T-helper 2 cell treated with Interferon-gamma antibody and Interleukin-4, amounts not matched to agents 5 μg/mL and 100 μg/mL, for 36 hours (primary cell): ENCODE data around the gene TUBB4A.
A peak's percentile ranks its signal among the peaks of the same experiment; 100 is the strongest.

Source experiments
- DNase-seq: peaks from one replicate; pipeline ENCODE4 v3.0.0; 2021; ENCODE audit warnings: low spot score
- H3K27ac Mint-ChIP-seq: one replicate; pipeline ENCODE4 v1.8.0; 2021; ENCODE audit warnings: mild to moderate bottlenecking, mixed read lengths
- H3K27me3 Mint-ChIP-seq: one replicate; pipeline ENCODE4 v1.8.0; 2021; ENCODE audit warnings: low read depth, mixed read lengths
- H3K36me3 Mint-ChIP-seq: one replicate; pipeline ENCODE4 v1.8.0; 2021; ENCODE audit warnings: low read depth, mixed read lengths
- H3K4me1 Mint-ChIP-seq: one replicate; pipeline ENCODE4 v1.8.0; 2021; ENCODE audit warnings: low read depth, mixed read lengths
- H3K4me3 Mint-ChIP-seq: one replicate; pipeline ENCODE4 v1.8.0; 2022; ENCODE audit warnings: mild to moderate bottlenecking, moderate library complexity, mixed read lengths
- H3K9me3 Mint-ChIP-seq: one replicate; pipeline ENCODE4 v1.8.0; 2021; ENCODE audit warnings: mixed read lengths

TUBB4A gene

DNA sequence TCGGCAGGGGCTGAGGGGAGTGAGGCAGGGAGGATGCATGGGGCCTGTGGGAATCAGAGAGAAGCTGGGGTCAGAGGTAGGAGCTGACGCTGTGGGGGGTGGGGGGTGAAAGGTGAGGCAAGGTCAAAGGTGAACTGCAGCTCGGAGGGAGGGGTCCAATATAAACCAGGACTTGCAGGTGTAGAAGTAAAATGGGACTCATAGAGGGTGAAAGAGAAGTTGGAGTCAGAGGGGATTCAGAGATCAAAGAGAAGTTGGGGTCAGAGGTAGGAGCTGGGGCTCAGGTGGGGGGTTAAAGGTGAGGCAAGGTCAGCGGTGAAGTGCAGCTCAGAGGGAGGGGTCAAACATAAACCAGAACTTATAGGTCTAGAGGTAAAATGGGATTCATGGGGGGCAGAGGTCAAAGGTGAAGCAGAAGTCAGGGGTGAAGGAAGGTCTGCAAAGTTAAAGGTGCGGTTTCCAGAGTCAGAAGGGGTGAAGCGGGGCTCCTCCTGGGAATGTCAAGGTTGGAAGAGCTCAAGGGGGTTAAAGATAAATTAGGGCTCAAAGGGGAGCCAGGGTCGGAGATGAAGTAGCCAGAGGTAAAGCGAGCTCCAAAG, 7.6 kb downstream of the TUBB4A start:
- no peak overlapping the region for H3K4me3 Mint-ChIP-seq
- H3K4me1 Mint-ChIP-seq, result peaks cover 14% of the 10 kb centered on the region
- peaks cover 9% of the 10 kb centered on the region for H3K9me3 Mint-ChIP-seq
- no peaks in the 10 kb centered on the region for H3K36me3 Mint-ChIP-seq
- H3K27me3 Mint-ChIP-seq, result no peaks in the 10 kb centered on the region
- H3K27ac Mint-ChIP-seq, result no peak overlapping the region
- DNase-seq, result no peak

DNA sequence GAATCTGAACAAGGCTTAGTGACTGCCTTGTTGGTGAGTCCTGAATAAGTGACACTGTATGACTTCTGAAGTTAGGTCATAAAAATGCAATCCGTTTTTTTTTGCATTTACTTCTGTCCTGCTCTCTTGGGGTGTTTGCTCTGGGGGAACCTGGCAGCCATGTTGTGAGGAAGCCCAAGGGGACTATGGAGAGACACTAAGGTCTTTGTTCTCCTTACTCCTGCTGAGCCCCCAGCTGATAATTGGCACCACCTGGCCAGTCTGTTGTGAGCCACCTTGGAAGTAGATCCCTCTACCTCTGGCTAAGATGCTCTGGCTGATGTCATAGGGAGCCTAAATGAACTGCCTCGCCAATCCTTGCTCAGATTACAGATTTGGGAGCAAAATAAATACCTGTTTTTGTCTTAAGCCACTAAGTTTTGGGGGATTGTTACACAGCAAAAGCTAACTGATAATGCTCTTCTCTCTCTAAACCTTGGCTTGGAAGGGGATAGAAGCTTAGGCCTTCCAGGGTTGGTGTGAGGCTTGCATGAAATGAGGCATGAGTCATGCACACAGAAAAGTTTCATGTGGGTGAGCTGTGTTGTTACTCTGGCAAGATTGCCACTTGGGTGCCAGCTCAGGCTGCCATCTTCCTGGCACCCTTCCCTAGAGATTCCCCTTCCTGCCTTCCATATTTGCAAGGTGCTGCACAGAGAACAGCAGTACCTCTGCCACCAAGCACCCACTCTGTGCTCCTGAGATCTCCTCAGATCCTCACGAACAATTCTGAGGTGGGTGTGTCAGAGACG, 10.1 kb downstream of the TUBB4A start:
- H3K27ac Mint-ChIP-seq, result no peak overlapping the region

DNA sequence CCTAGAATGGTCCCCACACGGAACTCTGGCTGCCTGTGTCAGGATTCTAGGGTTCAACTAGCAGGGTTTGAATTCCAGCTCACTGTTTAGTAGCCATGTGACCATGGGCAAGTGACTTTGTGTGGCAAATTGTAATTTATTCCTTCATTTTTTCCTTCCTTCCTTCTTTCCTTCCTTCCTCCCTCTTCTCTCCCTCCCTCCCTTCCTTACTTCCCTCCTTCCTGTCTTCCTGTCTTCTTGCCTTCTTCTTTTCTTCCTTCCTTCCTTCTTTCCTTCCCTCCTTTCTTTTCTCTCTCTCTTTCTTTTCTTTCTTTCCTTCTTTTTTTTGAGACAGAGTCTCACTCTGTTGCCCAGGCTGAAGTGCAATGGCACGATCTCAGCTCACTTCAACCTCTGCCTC, 12.0 kb downstream of the TUBB4A start:
- no peak for DNase-seq
- Mint-ChIP-seq H3K4me1 (peaks cover 12% of the 10 kb centered on the region), H3K36me3 (no peaks in the 10 kb centered on the region), H3K4me3 (peak overlapping the region; percentile 59), H3K9me3 (peaks cover 9% of the 10 kb centered on the region), H3K27me3 (no peaks in the 10 kb centered on the region), H3K27ac (peak overlapping the region; percentile 84)

More for the DNA sequence above, 10.1 kb downstream of the TUBB4A start:
- DNase-seq, result no peak
- no peaks in the 10 kb centered on the region for H3K27me3 Mint-ChIP-seq
- peaks cover 12% of the 10 kb centered on the region for H3K4me1 Mint-ChIP-seq
- H3K4me3 Mint-ChIP-seq, result no peak overlapping the region
- H3K9me3 Mint-ChIP-seq, result peaks cover 9% of the 10 kb centered on the region
- no peaks in the 10 kb centered on the region for H3K36me3 Mint-ChIP-seq

DNA sequence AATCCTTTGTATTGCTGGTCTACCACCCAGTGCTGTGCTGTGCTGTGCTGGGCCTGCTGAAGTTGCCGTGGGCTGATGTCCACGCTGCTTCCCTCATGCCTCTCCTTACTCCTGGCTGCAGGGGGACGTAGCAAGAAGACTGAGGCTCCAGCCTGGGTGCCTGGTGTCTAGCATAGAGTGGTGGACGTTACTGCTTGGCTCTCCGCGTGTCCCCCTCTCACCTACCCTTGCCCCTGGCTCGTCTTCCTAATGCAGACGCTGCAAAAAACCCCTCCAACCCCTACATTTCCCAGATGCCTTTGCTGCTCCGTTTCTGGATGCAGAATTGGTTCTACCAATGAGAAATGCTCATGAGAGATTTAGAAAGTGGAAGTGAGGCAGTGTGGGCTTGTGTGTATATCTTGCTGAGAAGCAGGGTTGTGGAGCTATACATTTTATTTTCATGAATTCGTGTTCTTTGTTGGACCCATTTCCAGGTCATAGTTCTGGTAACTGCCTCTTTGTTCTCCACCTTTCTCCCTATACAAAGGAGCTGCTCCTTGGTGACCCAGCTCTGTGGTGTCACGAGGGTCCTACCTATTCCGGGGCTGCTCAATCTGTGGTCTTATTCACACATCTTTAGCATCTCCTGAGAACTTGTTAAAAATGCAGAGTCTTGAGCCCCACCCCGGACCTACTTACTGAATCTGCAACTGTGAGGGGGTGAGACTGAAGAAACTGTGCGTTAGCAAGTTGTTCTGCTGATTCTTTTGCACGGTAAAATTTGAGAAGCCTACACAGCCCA, 12.6 kb downstream of the TUBB4A start:
- peak overlapping the region; percentile 59 for H3K4me3 Mint-ChIP-seq
- DNase-seq, result no peak
- peaks cover 12% of the 10 kb centered on the region for H3K4me1 Mint-ChIP-seq
- H3K27ac Mint-ChIP-seq, result peak overlapping the region; percentile 84
- peaks cover 9% of the 10 kb centered on the region for H3K9me3 Mint-ChIP-seq
- H3K36me3 Mint-ChIP-seq, result no peaks in the 10 kb centered on the region
- no peaks in the 10 kb centered on the region for H3K27me3 Mint-ChIP-seq

DNA sequence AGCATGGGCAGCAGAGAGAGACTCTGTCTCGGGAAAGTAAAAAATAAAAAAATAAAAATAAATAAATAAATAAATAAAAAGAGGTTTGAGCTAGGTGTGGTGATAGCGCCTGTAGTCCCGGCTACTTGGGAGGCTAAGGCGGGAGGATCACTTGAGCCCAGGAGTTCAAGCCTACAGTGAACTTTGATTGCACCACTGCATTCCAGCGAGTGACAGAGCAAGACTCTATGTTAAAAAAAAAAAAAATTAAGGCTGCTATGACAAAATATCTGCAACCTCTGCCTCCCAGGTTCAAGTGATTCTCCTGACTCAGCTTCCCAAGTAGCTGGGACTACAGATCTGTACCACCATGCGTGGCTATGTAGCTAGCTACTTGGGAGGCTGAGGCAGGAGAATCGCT, 17.3 kb downstream of the TUBB4A start:
- H3K27ac Mint-ChIP-seq, result no peak overlapping the region
- H3K4me3 Mint-ChIP-seq, result no peak overlapping the region
- H3K9me3 Mint-ChIP-seq, result no peaks in the 10 kb centered on the region
- H3K36me3 Mint-ChIP-seq, result peaks cover 6% of the 10 kb centered on the region
- peaks cover 31% of the 10 kb centered on the region for H3K4me1 Mint-ChIP-seq
- no peak for DNase-seq
- no peaks in the 10 kb centered on the region for H3K27me3 Mint-ChIP-seq

DNA sequence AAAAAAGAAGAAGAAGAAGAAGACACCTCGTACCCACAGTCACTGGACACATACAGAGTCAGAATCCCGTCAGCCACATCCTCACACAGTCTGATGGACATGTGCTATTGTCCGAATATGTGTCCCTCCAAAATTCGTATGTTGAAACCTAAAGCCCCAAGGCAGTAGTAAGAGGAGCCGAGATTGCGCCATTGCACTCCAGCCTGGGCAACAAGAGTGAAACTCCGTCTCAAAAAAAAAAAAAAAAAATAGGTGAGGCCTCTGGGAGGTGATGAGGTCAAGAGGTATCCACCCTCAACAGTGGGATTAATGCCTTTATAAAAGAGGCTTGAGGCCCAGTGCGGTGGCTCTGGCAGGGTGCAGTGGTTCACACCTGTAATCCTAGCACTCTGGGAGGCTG, 17.9 kb downstream of the TUBB4A start:
- Mint-ChIP-seq H3K27me3 (no peaks in the 10 kb centered on the region), H3K9me3 (no peaks in the 10 kb centered on the region), H3K27ac (no peak overlapping the region), H3K36me3 (peaks cover 7% of the 10 kb centered on the region), H3K4me1 (peaks cover 26% of the 10 kb centered on the region), H3K4me3 (no peak overlapping the region)
- DNase-seq, result no peak

DNA sequence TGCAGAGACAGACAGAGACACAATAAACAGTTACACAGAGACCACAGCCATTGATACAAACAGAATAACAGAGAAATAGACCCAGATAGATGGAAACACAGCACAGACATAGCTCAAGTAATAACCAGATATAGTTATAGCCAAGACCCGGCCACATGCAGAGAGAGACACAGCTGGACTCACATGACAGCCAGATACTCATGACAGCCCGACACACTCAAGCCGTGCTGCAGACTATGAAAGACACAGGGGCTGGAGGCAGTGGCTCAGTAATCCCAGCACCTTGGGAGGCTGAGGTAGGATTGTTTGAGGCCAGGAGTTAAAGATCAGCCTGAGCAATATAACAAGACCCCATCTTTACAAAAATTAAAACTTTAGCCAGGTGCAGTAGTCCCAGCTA, 18.9 kb downstream of the TUBB4A start:
- DNase-seq, result no peak
- H3K36me3 Mint-ChIP-seq, result peaks cover 7% of the 10 kb centered on the region
- no peaks in the 10 kb centered on the region for H3K9me3 Mint-ChIP-seq
- H3K4me3 Mint-ChIP-seq, result no peak overlapping the region
- peaks cover 24% of the 10 kb centered on the region for H3K4me1 Mint-ChIP-seq
- no peaks in the 10 kb centered on the region for H3K27me3 Mint-ChIP-seq
- peak overlapping the region; percentile 16 for H3K27ac Mint-ChIP-seq

DNA sequence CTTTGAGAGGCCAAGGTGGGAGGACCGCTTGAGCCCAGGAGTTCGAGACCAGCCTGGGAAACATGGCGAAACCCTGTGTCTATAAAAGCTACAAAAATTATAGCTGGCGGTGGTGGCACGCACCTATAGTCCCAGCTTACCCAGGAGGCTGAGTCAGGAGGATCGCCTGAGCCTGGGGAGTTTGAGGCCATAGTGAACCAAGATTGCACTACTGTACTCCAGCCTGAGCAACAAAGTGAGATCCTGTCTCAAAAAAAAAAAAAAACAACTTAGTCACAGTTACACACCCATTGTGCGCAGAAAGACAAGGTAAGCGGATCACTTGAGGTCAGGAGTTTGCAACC, 19.8 kb downstream of the TUBB4A start:
- Mint-ChIP-seq H3K27me3 (no peaks in the 10 kb centered on the region), H3K4me3 (peak overlapping the region; percentile 98), H3K36me3 (peaks cover 7% of the 10 kb centered on the region), H3K27ac (peak overlapping the region; percentile 94), H3K4me1 (peaks cover 24% of the 10 kb centered on the region), H3K9me3 (no peaks in the 10 kb centered on the region)
- no peak for DNase-seq

DNA sequence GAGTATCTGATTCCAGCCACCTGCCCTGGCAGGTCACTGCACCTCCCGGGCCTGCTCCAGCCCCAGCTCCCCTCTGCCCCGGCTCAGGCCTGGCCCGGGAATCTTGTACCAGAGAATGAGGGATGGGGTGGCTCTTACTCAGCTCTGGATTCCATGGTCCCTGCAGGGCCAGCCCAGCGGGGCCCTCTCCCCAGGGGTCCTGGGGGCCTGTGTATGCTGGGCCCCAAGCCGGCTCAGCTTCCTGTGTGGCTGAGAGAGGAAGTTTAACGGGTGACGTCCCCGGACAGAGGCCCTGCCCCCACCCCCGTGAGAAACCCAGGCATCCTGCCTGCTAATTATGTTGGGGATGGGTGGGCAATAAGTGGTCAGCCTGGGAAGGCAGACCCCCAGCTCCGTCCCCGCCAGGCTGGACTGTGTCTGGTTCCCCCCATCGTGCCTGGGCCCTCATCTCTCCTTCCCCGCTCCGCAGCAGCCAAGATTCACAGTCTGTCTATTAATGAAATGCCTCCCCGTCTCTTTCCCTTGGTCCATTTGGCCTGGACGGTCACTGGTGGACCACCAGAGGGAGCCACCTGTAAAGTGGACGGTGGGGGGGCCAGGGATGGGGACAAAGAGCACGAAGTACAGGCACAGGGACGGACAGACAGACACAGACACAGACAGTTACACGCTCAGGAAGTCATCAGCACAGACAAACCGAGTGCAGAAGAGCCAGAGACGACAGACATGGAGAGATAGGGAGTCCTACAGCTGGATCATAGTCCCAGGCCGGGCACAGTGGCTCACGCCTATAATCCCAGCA, 20.4 kb downstream of the TUBB4A start, which contains the start of gene DENND1C:
DENND1C (minus strand) TSS at position 247 of the 802 bp plus-strand sequence; CDS start at position 155, 92 bp downstream.
- Mint-ChIP-seq H3K4me3 (peak within 1 kb of the TSS; percentile 98), H3K9me3 (no peaks in the 10 kb centered on the region), H3K36me3 (peaks cover 9% of the 10 kb centered on the region), H3K27me3 (no peaks in the 10 kb centered on the region), H3K4me1 (peaks cover 24% of the 10 kb centered on the region), H3K27ac (peak within 1 kb of the TSS; percentile 94)
- DNase-seq, result peak; percentile 60

DNA sequence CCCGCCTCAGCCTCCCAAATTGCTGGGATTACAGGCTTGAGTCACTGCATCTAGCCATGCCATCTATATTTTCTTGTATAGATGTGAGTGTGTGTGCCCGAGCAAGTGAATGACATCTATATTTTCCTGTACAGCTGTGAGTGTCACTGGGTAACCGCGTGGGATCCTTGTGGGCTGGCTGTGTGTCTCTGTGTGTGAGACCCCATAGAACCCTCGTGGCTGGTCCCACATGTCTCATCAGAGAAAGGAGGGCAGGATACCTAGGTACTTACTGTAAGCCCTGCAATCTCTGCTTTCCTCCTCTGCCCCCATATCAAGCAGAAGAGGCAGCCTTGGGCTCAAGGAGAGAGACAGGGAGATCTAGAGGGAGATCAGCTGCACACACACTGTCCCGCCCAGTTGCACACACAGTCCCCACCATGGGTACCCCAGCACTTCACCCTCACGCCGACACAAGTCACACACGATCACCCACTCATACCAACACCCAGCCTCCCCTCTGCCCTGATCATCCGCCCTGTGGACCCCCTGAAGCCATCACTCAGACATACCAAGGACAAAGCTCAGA, 21.2 kb downstream of the TUBB4A start:
- peak; percentile 23 for DNase-seq
- peaks cover 14% of the 10 kb centered on the region for H3K36me3 Mint-ChIP-seq

DNA sequence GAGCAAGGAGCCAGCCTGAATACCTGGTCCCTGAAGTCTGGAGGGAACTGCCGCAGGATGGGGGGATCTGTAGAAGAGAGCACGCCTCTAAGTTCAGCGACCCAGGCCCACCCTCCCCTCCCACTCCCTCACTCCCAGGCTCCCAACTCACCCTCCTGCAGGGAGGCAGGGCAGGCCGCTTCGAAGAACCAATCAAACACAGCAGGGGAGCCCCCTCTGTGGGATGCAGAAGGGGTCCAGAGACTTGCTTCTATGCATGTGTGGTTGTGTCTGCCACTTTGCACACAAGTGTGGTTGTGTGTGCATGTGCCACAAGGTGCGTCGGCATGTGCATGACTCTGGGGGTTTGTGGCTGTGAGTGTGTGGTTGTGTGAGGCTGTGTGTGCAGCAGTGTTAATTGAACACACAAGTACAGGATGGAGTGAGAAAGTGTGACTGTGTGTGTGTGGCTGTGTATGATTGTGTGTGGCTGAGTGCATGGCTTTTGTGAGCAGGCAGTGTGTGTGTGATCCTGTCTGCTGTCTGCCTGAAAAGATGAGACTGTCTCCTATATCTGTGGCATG, 22.2 kb downstream of the TUBB4A start:
- peaks cover 24% of the 10 kb centered on the region for H3K4me1 Mint-ChIP-seq
- no peaks in the 10 kb centered on the region for H3K9me3 Mint-ChIP-seq
- peak overlapping the region; percentile 94 for H3K27ac Mint-ChIP-seq
- no peaks in the 10 kb centered on the region for H3K27me3 Mint-ChIP-seq
- peaks cover 16% of the 10 kb centered on the region for H3K36me3 Mint-ChIP-seq
- no peak for DNase-seq
- H3K4me3 Mint-ChIP-seq, result peak overlapping the region; percentile 98

More for the DNA sequence above, 21.2 kb downstream of the TUBB4A start:
- Mint-ChIP-seq H3K4me3 (peak overlapping the region; percentile 98), H3K4me1 (peaks cover 24% of the 10 kb centered on the region), H3K27me3 (no peaks in the 10 kb centered on the region), H3K27ac (peak overlapping the region; percentile 94), H3K9me3 (no peaks in the 10 kb centered on the region)

DNA sequence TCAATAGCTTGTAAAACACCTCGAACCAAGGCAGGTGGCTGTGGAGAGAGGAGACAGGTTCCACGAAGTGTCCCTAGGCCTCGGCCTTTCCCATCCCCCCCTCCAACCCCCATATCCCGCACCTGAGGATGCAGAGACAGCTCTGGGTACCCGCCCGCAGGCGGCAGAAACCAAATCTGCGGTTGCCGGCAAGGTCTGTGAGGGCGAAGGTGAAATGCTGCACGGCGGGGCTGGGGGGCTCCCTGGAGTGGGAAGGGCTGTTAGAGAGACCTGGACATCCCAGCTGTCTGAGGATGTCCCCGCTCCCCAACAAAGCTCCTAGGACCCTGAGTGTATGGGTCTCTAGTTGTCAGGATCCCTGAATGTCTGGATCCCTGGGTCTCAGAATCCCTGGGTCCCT, 23.3 kb downstream of the TUBB4A start:
- Mint-ChIP-seq H3K27ac (no peak overlapping the region), H3K4me1 (peaks cover 24% of the 10 kb centered on the region), H3K27me3 (no peaks in the 10 kb centered on the region), H3K9me3 (no peaks in the 10 kb centered on the region), H3K36me3 (peaks cover 20% of the 10 kb centered on the region), H3K4me3 (no peak overlapping the region)
- no peak for DNase-seq

DNA sequence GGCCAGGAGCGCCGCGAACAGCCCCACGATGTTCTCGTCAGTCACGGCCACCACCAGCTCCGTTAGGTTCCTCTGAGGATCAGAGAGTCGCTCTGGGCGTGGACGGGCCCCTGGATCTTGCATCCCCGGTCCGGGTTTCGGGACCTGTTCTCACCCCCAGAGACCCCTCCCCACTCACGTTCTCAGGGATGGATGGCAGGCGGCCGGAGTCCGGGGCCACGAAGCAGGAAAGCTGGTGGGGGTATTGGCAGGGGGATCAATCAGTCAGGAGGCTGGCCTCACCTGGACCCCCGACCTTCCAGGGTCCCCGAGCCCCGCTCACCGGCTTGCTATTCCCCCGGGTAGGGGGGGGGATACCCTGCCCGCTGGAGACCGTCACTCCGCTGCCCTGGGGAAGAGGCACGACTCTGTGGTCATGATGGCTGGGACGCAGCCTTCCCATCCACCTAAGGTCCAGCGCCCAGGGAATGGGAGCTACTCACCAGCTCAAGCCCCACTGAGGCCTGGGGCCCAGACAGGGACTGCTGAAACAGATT, 25.1 kb downstream of the TUBB4A start:
- Mint-ChIP-seq H3K27ac (no peak overlapping the region), H3K4me1 (peaks cover 17% of the 10 kb centered on the region), H3K9me3 (no peaks in the 10 kb centered on the region), H3K4me3 (no peak overlapping the region), H3K36me3 (peaks cover 22% of the 10 kb centered on the region), H3K27me3 (no peaks in the 10 kb centered on the region)
- DNase-seq, result no peak
